Measurements from ENCODE around the gene PKLR.
"Not testable (repeated sequence)": the region's sequence is repeated elsewhere in the genome, so short reads cannot be mapped to it uniquely, and the experiment has no call there.

Gene PKLR

DNA sequence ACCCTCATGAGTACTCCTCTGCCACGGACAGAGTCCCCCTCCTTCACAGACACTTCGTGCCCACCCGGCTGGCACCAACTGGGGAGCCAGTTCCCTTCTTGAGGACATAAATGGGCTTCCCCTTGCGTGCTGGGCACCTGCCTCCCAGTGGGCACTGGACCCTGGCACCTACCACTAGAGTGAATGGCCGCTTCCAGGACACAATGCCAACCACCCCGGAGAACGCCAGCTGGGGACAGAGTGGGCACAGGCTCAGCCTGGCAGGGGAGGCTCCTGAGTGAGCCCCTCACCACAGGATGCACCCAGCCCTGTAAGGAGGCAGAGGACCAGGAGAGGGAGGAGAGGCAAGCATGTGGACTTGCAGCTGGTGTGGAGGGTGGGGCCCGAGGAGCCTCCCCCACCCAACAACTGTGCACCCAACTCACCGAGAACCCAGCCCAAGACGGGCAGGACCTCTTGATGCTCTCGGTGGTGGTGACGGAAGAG is 47.0 kb downstream of the PKLR start:
- DNase-seq = no peak

DNA sequence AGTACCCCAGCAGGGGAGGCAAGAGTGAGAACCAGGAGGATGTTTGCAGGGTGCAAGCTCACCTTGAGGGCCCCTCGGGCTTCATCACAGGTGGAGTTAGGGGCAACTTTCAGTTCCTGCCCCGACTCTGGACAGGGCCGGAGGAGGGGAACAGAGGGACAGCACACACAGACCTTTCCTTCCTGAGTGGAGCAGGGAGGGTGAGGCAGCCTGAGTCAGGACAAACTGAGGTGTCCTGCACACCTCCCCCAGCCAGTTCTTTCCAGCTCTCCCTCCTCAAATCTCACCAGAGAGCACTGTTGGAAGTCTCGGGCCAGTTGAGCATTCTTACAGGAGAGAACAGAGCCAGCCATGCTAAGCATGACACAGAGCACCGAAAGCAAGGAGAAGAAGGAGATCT is 47.4 kb downstream of the PKLR start:
- no peak for DNase-seq

DNA sequence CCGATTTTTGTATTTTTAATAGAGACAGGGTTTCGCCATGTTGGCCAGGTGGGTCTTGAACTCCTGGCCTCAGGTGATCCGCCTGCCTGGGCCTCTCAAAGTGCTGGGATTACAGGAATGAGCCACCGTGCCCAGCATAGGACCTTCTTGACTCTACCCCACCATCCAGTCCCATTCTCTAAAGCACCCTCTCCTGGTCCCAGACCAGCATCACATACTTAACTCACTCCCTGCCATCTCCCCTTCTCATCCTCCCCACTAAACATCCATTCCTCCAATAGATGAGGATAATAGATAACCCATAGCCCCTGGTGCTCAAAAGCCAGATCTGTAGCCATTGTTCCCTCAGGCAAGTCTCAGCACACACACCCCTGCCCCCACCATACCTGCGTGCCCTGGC is 48.0 kb downstream of the PKLR start:
- DNase-seq = no peak

DNA sequence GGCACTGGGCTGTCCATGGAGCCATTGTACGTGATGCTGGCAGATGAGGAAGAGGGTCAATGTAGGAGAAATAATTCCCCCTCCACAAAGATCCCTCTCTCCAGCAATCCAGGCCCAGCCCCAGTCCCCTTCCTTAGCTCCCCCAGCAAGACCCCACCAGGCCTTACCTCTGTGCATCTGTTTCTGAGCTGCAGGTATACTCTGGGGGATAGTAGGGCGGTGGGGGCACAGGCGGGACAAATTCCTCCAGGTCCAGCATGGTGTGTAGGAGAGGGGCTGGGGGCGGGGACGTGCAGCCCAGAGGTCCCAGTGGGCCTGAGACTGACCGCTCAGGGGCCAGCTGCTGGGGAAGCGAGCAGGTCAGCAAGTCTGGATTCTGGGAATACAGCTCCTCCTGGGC is 49.7 kb downstream of the PKLR start:
- DNase-seq = no peak

DNA sequence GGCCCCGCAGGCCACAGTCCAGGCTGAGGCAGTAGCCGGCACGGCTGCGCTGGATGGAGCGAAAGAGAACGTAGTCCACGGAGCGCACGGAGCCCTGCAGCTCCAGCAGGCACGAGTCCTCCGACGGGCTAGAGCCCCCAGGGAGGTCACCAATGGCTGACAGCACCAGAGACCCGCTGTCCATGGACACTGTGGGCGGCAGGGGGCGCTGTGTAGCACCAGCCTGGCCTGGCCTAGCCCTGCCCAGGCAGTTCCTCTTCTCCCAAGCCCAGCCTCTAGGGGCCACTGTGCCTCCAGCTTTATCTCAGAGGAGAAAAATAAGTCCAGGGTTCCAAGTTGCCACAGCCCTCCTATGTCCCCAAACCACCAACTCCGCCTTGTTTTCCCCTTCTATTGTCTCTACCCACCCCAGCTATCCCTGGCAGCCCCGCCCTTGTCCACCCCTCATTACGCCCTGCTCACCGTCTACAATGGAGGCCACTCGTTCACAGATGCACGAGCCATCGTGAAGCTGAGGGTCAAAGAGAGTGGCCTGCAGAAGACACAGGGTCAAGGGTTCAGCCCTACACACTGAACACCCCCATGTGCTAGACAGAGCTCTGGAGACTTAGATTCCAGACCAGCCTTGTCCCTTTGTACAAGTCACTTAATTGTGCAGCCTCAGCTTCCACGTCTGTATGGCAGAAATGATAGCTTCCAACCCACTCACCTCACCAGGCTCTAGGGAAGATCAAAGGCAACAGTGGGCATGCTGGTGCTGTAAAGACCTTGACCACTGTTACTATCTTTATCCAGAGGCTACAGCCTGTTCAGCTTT is 50.4 kb downstream of the PKLR start:
- peak; percentile 22 for DNase-seq

DNA sequence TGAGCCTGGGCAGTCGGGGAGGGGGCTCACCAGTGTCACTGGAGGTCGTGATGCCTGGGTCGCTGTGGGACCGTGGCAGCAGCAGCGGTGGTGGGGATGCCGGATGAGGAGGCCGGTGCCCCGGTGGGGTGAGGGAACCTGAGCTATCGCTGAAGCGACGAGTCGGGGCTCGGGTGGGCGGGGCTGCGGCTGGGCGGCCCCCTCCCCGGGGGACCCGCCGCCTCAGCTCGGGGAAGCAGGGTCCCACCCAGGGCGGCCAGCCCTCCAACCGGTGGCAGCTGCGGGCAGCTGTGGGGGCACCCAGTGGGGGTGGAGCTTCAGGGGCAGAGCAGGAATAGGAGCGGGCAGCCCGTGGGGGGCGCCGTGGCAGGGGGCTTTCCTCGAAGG is 51.0 kb downstream of the PKLR start:
- no peak for DNase-seq

DNA sequence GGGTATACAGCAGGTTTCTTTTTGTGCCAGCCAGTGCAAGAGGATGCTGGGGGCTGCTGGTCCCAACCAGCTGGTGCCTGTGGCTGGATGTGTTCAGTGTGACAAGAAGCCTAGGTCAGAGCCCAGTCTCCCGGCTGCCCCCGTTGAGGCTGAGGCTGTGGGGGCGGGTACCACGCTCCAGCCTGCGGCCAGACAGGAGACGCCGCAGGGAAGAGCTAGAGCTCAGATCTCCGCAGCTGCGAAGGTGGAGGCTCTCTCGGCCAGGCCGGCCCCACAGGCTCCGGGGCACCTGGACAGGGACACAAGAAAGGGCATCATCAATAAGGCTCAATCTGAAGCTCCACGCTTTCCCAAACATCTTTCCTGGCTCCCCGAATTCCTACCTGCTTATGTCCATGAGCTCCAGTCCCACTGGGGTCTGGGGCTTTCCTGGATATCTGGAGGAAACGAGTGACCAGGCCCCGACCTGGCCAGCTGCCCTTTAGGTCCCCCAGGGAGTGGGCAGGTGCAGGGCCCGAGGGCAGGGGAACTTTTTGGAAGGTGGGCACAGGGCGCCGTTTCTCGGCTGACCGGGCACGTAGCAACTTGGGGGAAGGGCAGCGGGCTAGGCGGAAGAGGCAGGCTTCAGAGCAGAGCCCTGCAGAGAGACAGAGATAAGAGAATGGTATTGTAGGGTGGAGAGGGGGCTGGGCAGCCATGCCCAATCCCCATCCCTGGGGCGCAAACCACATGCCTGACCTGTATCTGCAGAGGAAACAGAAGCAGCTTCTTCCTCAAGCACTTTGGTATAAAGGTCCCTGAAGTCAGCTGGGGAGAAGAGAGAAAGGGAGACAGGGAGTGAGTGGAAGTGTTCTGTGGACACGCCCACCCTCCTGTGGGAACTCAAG is 53.3 kb downstream of the PKLR start:
- DNase-seq = no peak

DNA sequence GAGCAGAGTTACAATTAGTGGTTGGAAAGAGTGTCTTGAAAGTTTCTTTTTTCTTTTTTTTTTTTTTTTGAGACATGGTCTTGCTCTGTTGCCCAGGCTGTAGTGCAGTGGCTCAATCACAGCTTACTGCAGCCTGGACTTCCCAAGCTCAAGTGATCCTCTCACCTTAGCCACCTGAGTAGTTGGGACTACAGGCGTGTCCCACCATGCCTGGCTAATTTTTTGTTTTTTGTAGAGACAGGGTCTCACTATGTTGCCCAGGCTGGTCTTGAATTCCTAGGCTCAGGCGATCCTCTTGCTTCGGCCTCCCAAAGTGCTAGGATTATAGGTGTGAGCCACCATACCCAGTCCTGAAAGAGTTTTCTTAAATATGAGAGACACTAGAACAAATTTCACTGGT is 54.4 kb downstream of the PKLR start:
- not testable (repeated sequence) for DNase-seq

DNA sequence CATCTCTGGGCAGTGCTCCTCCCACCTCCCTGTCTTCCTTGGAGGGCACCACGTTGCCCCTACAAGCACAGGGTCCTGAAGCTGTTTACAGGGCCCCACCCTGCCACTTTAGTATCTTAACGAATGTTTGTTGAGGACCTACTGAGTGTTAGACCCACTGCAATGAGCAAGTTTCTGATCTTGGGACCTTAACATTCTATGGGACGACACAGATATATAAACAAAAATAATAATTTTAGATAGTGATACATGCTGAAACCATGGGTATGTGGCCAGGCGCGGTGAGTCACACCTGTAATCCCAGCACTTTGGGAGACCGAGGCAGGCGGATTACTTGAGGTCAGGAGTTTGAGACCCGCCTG is 56.1 kb downstream of the PKLR start:
- no peak for DNase-seq

DNA sequence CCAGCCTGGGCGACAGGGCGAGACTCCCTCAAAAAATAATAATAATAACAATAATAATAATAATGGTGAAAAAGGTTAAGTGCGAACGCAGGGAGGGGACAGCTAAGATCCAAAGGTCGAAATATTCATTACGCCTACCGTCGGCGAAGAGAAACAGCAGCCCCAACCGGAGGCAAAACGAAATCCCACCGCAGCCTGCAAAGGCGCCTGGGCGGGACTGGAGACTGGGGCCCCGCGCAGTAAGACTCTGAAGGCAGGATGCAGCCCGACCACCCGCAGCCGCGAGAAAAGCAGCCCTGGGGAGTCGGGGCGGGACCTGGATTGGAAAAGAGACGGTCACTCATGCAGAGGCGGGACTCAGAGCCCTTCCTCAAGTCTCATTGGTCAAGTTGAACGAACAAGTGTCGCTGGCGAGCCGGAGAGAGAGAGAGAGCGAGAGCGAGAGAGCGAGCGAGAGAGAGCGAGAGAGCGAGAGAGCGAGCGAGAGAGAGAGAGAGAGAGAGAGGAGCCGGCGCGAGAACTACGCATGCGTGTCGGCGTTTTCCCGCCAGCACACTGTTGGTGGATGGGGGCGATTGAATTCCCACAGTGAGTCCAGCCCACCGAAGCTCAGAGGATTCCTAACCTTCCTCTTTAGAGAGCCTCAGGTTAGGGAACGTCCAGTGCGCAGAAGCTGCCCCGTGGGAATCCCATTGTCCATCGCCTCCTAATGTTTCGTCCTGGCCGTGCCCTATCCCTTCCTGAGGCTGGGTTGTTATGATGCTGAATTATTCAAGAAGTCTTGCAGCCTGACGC is 56.7 kb downstream of the PKLR start:
- DNase-seq = peak; percentile 94

DNA sequence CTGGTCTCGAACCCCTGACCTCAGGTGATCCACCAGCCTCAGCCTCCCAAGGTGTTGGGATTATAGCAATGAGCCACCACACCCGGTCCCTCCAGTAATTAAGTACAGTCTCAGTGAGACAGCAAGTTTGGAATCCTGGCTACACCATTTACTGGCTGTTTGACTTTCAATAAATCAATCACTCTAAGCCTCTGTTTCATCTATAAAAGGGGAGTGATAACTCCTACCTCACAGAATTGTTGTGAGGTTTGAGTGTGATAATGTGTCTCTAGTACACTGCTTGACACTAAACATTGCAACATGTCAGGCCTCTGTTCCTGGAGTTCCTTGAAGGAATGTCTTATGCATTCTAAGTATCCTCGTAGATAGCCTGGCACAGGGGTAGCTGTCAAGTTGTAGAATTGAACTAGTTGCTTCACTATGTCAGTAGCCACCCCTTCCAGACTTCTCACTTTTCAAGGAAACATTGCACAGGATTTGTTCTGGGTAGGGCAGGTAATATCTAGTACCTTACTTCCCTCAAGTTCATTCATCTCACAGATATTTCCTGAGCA is 58.4 kb downstream of the PKLR start:
- DNase-seq = no peak

DNA sequence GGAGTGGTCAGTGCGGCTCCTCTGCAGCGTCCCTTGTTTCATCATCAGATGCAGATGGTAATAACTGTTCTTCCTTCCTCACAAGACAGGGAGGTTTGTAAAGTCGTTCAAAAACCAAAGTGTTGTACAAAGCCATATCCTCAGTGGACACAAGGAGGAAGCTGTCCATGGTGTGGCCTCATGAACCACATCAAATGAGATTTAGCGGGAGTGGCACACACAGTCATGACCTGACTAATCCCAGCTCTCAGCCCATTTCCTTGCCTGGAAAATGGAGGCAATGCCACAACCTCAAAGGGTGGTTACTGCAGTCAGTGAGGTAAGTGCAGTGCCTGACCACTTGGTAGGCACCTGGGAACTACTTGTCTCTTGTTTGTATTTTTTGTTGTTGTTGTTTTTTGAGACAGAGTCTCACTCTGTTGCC is 59.4 kb downstream of the PKLR start:
- DNase-seq = no peak

DNA sequence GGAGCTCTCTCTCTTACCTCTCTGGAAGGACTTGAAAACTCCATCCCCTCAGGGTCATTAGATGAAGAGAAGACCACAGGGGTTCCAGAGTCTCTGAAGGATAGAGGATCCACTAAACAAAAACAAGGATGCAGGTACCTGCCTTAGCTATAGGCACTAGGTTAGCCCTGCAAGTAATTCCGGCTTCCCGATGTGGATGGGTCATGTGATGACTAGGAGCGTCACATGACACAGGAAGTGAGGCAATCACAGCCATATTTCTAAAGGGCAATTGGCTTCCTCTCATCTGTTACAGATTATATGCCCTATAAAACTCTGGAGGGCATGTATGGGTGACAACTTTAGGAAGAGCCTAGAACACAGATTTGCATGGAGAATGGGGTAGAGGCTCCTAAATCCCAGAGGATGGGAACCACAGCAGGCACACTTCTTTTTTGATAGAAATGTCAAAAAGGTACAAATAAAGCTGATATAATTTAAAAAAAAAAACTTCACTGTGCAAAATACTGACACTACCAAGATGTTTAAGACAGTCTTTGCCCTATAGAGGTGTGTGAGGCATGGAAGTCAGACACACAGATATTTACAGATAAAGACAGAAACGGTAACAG is 60.1 kb downstream of the PKLR start:
- peak; percentile 29 for DNase-seq
